GM06990 (cell line): ENCODE data around the gene CSTPP1.

Experiments used
- DNase-seq: peaks from one replicate; pipeline ENCODE4 v3.0.0-alpha.2; 2011; ENCODE audit not compliant: insufficient read length; ENCODE audit errors: extremely low read depth
- H3K27me3 ChIP-seq: replicated peaks from 2 replicates; pipeline ENCODE4 v1.6.0; 2011; ENCODE audit warnings: low read length; ENCODE audit not compliant: control insufficient read depth, insufficient read depth
- H3K36me3 ChIP-seq: 2 replicates; pipeline ENCODE4 v1.5.1; 2011; ENCODE audit warnings: low read length; ENCODE audit not compliant: control insufficient read depth, insufficient read depth
- H3K4me3 ChIP-seq: replicated peaks from 2 replicates; pipeline ENCODE4 v1.5.1; 2011; ENCODE audit warnings: low read depth, mild to moderate bottlenecking, control low read depth, low read length
- CTCF ChIP-seq: IDR thresholded peaks from 2 replicates; pipeline ENCODE4 v1.5.1; 2011; ENCODE audit warnings: low read length, control low read depth, mild to moderate bottlenecking, inconsistent platforms; ENCODE audit not compliant: insufficient read depth, poor library complexity, severe bottlenecking

Gene CSTPP1

GRCh38 chr11:47099214-47099917 is 162.8 kb downstream of the CSTPP1 start:
- TF ChIP-seq CTCF, result no peak
- no peak for DNase-seq
- H3K27me3 ChIP-seq, result no peaks in the 10 kb centered on the region
- no peak overlapping the region for H3K4me3 ChIP-seq
- no peaks in the 10 kb centered on the region for H3K36me3 ChIP-seq

GRCh38 chr11:47099918-47100315 is 163.4 kb downstream of the CSTPP1 start:
- no peak for DNase-seq
- no peak for TF ChIP-seq CTCF

GRCh38 chr11:47101406-47101805 is 164.8 kb downstream of the CSTPP1 start:
- no peaks in the 10 kb centered on the region for H3K27me3 ChIP-seq
- no peak for TF ChIP-seq CTCF
- H3K36me3 ChIP-seq, result no peaks in the 10 kb centered on the region
- DNase-seq, result no peak
- no peak overlapping the region for H3K4me3 ChIP-seq

More at GRCh38 chr11:47099918-47100315, 163.4 kb downstream of the CSTPP1 start:
- no peaks in the 10 kb centered on the region for H3K27me3 ChIP-seq
- H3K36me3 ChIP-seq, result no peaks in the 10 kb centered on the region
- no peak overlapping the region for H3K4me3 ChIP-seq

- DNase-seq, result no peak
- Histone ChIP-seq H3K27me3 (no peaks in the 10 kb centered on the region), H3K4me3 (no peak overlapping the region), H3K36me3 (no peaks in the 10 kb centered on the region)
- no peak for TF ChIP-seq CTCF
Observed at GRCh38 chr11:47104261-47104950, 167.8 kb downstream of the CSTPP1 start.

- H3K36me3 ChIP-seq, result no peaks in the 10 kb centered on the region
- no peak for TF ChIP-seq CTCF
- H3K27me3 ChIP-seq, result no peaks in the 10 kb centered on the region
- no peak overlapping the region for H3K4me3 ChIP-seq
- no peak for DNase-seq
Observed at GRCh38 chr11:47105541-47105940, 169.0 kb downstream of the CSTPP1 start.
